HFF-Myc (cell line): ENCODE results near the gene SAXO2.
"Not testable (repeated sequence)": the region's sequence is repeated elsewhere in the genome, so short reads cannot be mapped to it uniquely, and the experiment has no call there.

ENCODE experiments used
- DNase-seq: peaks from one replicate; pipeline ENCODE4 v3.0.0-alpha.2; 2011; ENCODE audit warnings: low read depth; ENCODE audit errors: extremely low read depth
- H3K4me3 ChIP-seq: replicated peaks from 2 replicates; pipeline ENCODE4 v1.5.1; 2011; ENCODE audit warnings: low read depth, mild to moderate bottlenecking, control low read depth, low read length
- TF ChIP-seq, protein P1 (sequence below): IDR thresholded peaks from 2 replicates; pipeline ENCODE4 v1.5.1; 2012; ENCODE audit warnings: mild to moderate bottlenecking, low read depth, low read length, control low read depth; ENCODE audit errors: missing control alignments

The SAXO2 gene

DNA sequence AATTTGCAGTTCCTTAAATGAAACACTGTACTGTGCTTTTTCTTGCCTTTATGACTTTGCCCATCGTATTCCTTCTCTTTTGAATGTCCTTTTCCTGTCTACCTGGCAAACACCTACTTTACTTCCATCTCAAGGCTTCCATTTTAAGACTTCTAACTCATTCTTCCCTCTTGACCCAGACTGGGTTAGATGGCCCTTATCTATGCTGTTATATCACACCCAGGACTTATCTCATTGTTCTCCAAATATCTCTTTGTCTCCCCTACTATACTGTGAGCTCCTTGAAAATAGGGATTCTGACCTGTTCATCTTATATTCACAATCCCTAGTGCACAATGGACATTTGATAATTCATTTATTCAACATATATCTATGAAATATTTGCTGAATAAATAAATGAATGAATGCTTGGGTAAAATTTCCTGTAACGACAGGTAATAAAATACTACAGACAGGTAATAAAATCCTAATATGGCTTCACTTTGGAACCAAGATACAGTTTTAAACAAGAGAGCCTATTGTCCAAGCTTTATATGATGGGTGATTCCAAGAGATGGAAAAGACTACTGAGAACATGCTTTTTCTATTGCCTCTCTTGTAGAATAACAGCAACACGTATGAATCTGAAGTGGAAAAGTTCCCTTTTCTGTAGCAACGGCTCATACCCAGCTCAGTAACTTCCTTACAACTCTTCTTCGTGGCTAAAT is 22.8 kb upstream of the SAXO2 start:
- TF ChIP-seq, protein P1, sequence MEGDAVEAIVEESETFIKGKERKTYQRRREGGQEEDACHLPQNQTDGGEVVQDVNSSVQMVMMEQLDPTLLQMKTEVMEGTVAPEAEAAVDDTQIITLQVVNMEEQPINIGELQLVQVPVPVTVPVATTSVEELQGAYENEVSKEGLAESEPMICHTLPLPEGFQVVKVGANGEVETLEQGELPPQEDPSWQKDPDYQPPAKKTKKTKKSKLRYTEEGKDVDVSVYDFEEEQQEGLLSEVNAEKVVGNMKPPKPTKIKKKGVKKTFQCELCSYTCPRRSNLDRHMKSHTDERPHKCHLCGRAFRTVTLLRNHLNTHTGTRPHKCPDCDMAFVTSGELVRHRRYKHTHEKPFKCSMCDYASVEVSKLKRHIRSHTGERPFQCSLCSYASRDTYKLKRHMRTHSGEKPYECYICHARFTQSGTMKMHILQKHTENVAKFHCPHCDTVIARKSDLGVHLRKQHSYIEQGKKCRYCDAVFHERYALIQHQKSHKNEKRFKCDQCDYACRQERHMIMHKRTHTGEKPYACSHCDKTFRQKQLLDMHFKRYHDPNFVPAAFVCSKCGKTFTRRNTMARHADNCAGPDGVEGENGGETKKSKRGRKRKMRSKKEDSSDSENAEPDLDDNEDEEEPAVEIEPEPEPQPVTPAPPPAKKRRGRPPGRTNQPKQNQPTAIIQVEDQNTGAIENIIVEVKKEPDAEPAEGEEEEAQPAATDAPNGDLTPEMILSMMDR: no peak
- no peak overlapping the region for H3K4me3 ChIP-seq

DNA sequence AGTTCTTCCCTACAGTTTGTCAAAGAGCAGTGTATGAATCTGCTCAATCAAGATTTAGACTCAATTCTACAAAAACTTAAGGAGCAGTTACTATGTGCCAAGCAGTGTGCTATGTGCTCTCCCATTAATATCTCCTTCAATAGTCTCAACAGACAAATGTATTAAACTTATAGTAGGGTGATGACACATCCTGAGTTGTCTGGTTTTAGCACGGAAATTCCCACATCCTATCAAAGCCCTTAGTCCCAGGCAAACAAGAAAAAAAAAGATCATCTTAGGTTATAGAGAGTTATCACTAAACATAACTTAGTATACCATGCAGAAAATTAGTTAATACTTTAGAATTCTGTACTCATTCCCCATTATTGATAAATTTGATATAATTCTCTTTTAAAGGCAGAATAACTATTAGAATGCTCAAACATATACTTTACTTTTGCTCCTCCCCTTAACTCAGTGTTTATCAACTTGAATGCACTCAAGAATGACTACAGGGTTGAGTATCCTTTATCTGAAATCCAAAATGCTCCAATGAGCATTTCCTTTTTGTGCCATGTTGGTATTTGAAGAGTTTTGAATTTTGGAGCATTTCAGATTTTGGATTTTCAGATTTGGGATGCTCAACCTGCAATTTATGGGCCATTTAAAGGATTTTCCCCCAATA is 20.6 kb upstream of the SAXO2 start:
- DNase-seq, H3K4me3 ChIP-seq: not testable (repeated sequence)

More for the DNA sequence above, 22.8 kb upstream of the SAXO2 start:
- DNase-seq: no peak

DNA sequence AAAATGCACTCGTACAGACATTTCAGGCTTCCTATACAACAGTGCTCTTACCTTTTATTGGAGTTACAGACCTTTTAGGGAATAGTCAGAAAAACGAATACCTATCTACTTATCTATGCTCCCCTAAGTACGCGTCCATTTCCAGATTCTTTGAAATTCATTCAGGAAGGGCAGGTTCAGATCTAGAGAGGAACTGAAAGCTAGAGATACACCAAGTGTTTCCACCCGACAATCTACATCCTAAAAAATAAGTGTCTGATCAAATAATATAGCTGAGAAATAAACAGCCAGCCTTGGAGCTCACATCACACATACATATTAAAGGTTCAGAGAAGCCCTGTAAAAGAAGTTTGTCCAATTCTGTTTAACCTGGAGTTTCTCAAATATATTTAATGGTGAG is 19.0 kb upstream of the SAXO2 start:
- DNase-seq, H3K4me3 ChIP-seq: not testable (repeated sequence)

DNA sequence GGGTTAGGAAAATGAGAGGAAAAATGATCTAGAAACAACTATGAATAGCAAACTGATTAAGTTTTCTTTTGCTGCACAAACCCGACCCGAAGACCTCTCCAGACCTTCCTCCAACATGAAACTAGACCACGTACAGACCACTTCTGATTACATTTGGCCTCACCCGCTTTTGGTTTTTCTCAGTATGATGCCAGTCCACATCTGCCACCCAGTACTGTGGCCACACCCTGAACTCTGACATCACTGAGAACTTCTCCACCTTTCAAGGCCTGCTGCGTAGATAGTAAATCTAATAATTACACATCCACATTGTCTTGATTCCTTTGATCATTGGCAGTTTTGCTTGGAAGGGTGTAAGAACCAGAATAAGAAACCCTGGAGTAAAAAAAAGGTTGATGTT is 16.7 kb upstream of the SAXO2 start:
- H3K4me3 ChIP-seq, DNase-seq: not testable (repeated sequence)

DNA sequence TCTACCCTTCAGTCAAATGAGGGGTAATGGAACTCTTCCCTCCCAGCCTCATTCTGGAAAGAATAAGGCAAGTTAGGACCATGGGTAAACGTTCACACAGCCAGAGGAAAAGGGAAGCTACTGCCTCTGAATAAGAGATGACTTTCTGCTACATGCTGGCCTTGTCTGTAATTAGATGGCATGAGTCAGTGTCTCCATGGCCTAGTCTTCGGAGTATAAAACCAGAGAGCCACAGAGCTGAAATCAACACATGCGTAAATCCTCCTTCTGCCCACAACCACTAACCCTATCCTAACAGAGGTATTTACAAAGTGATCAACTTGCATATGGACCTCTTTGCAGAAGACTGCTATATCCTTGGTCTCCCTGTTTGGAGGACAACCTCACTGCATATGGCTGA is 14.4 kb upstream of the SAXO2 start:
- not testable (repeated sequence) for H3K4me3 ChIP-seq, DNase-seq

DNA sequence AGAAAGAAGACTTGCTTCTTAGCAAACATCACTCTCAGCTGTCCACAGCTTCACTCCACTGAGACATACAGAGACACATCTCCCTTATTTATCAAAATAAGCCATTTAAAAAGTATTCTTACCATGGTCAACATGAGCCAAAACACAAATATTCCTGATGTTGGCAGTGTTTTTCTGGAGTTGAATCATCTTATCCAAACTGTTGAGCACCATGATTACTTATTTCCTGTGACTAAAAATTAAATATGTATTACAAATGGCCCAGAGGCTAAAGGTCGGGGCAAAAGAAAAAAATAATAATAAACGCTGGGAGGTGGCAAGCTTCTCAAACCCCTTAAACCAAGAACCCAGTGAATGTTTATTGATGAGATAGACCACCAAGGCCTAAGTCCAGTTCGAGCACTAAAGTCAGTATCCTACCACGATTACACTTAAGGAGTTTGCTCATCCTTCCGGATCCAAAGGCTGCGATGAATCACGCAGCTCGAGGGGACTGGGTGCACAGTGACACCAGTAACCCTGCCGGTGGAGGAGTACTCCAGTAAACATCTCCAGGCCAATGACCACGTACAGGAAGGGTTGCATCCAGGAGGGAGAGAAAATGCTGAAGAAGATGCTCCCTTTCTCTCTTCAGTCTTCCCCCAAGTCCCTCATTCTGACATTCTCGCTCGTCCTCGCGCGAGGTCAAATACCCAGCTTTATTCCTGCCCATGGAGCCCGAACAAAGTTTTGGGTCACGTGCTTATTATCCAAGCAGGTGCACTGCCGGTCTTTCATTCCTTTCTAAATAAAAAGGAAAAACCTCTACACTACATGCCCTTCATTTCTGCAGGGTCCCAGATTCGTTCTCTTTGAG is 824 bp upstream of the SAXO2 start:
- not testable (repeated sequence) for DNase-seq
- H3K4me3 ChIP-seq: peak overlapping the region; percentile 81

DNA sequence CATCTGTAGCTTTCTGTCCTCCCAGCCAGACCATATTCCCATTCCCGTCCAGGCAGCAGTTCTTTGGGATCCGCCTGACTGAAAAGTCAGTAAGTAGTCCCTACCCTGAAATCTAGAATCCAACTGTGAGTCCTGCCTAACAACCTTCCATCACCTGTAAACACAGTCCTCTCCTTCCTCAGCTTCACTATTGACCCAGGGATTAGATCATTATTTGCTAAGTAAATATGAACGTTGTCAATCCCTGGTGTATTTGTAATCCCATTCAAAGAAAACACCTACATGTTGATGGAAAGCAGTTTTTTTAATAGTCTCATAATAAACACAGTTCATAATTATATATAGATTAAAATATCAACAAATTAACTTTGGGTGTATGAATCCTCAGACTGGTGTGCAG is 732 bp downstream of the SAXO2 start:
- H3K4me3 ChIP-seq: peak overlapping the region; percentile 81
- no peak for DNase-seq
- TF ChIP-seq, protein P1: no peak

DNA sequence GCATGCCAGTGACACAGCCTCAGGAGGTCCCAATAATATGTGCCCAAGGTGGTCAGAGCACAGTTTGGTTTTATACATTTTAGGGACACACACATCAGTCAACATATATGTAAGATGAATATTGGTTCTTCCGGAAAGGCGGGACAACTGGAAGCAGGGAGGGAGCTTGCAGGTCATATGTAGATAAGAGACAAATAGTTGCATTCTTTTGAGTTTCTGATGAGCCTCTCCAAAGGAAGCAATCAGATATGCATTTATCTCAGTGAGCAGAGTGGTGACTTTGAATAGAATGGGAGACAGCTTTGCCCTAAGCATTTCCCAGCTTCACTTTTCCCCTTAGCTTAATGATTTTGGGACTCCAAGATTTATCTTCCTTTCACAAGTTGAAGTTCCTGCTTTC is 4.5 kb downstream of the SAXO2 start:
- not testable (repeated sequence) for H3K4me3 ChIP-seq, DNase-seq

DNA sequence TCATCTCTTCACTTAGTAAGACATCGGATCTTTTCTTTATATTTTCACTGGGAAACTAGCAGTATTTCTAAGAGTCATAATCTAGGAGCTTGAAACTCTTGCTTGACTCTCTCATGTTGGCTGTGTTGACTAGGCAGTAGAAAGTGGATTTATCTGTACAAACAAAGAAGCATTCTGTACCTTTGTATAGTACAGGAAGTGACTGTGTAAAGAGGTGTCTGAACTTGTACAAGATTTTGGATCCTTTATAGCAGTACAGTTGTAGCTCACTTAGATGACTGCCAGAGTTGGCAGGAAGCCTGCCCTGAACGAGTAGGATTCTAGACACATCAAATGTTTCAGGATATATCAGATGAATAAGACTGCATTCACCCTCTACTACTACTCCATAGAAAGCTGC is 5.8 kb downstream of the SAXO2 start:
- DNase-seq, H3K4me3 ChIP-seq: not testable (repeated sequence)

DNA sequence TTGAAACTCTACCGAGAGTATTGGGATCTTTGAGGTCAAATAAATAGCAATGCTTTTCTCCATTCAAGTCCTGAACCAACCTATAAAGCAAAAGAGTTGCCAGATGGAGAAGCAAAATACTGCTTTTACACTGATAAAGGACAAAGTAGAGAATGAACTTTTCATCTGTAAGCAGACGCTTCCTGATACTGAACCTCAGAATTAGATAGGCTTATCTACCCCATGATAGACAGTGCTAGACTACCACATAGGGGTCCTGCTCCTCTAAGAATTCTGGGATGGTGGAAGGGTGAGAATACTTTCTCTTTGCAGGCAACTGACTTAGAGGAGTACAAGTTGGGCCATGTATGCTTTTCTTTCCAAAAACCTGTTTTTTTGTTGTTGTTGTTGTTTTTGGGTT is 9.5 kb downstream of the SAXO2 start:
- H3K4me3 ChIP-seq: no peak overlapping the region
- TF ChIP-seq, protein P1: no peak
- no peak for DNase-seq
